AG10803 (cell line): ENCODE measurements around the gene GALNS.

ENCODE experiments used
- DNase-seq: peaks from one replicate; pipeline ENCODE4 v3.0.0; 2010; ENCODE audit warnings: low read depth
- H3K4me3 ChIP-seq: 2 replicates; pipeline ENCODE4 v1.5.1; 2011; ENCODE audit warnings: mild to moderate bottlenecking, low read length, control low read depth
- CTCF ChIP-seq: conservative IDR thresholded peaks from 2 replicates; pipeline ENCODE4 v1.5.1; 2011; ENCODE audit warnings: mild to moderate bottlenecking, low read length, control low read depth, inconsistent platforms

GALNS gene

GRCh38 chr16:88888057-88888456 lies 31.3 kb upstream of the GALNS start:
- TF ChIP-seq CTCF: no peak
- no peak for DNase-seq
- no peak overlapping the region for H3K4me3 ChIP-seq

- peak; percentile 59 for DNase-seq
- peak; percentile 25; the same call in 1 of the 2 replicates for TF ChIP-seq CTCF
- H3K4me3 ChIP-seq: no peak overlapping the region
Measured at GRCh38 chr16:88886845-88887521, 30.2 kb upstream of the GALNS start.

DNA sequence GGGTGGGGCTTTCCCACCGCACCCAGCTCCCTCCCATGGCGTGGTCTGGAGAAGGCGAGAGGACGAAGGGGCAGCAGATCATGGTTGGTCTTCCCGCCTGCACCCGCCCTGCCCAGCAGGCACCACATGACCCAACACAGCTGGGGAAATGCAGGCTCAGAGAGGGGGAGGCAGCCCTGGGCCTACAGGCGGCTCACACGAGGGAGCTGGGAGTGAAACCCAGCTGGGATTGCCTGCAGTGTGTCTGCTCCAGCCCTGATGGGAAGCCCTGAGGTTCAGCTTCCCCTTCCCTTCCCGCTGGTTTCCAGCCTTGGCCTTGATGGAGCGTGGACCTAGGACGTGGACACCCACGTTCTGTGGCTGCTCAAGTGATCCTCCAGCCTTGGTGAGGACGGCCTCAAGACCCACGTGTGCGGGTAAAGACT lies 29.7 kb upstream of the GALNS start:
- no peak overlapping the region for H3K4me3 ChIP-seq
- DNase-seq: no peak
- no peak for TF ChIP-seq CTCF

- TF ChIP-seq CTCF: no peak
- H3K4me3 ChIP-seq: no peak overlapping the region
- no peak for DNase-seq
Measured at GRCh38 chr16:88885693-88886280, 29.0 kb upstream of the GALNS start.

- TF ChIP-seq CTCF: no peak
- DNase-seq: no peak
- H3K4me3 ChIP-seq: no peak overlapping the region
Measured at GRCh38 chr16:88884569-88885271, 28.0 kb upstream of the GALNS start.

DNA sequence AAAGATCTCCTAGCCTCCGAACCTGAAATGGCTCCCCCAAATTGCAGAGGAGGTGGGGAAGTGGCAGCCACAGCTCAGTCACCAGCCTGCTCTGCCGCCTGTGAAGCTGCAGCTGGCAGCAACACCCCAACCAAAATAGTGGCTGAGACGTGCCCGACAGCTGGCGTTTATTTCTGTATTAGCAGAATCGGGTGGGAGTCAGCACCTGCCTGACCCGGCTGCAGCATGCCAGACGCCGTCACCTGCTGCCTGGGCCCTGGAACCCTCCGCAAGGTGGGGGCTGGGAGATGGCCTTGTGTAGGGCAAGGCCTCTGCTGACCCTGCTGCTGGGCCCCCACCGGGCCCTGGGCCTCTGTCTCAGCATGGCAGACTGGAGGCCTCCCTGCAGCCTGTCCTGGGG lies 27.2 kb upstream of the GALNS start:
- no peak for DNase-seq
- no peak overlapping the region for H3K4me3 ChIP-seq
- no peak for TF ChIP-seq CTCF
